VCaP (cell line): ENCODE measurements around the gene LCAT.

ENCODE experiments used
- H3K27ac ChIP-seq: fragments of 450-650 bp; 2 replicates; pipeline ENCODE4 v1.5.1; 2017
- TF ChIP-seq, protein P1 (sequence below): fragments of 450-650 bp; conservative IDR thresholded peaks from 2 replicates; pipeline ENCODE4 v1.5.1; 2017; ENCODE audit warnings: mild to moderate bottlenecking, moderate library complexity

Gene LCAT

DNA sequence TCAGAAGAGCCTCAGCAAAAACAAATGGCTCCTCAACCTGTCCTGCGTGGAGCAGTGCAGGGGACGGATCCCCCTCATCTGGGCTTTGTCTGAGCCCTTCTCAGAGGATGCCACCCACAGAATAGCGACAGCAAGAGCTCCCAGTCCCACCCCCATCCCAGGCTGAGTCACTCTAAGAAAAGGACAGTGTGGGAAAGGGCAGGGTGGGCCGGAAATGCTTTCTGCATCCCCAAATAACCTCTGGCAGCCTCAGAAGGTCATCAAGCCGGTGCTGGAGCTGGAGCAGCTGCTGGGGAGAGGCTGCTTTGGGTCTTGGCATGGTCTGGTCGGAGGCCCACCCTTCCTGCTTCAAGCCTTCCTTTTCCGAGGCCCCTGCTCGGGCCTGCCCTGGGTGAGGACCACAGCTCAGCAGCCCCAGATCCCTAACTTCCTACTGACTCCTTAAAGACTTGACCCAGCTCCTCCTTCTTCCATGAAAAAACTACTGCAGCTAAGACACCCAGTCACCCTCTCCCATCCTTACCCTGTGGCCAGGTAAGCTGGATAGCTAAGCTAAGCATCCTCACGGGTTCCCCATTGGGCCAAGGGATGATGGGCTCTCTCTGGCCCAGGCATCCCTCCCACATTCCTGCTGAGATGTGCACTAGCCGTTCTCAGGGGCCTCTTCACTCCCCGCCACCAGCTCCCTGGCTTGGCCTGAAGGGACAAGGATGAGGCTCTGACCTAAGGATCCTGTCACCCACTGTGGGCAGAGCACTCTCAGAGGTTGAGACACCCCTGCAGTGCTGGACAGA, 15.8 kb upstream of the LCAT start:
- H3K27ac ChIP-seq: no peak overlapping the region
- TF ChIP-seq, protein P1, sequence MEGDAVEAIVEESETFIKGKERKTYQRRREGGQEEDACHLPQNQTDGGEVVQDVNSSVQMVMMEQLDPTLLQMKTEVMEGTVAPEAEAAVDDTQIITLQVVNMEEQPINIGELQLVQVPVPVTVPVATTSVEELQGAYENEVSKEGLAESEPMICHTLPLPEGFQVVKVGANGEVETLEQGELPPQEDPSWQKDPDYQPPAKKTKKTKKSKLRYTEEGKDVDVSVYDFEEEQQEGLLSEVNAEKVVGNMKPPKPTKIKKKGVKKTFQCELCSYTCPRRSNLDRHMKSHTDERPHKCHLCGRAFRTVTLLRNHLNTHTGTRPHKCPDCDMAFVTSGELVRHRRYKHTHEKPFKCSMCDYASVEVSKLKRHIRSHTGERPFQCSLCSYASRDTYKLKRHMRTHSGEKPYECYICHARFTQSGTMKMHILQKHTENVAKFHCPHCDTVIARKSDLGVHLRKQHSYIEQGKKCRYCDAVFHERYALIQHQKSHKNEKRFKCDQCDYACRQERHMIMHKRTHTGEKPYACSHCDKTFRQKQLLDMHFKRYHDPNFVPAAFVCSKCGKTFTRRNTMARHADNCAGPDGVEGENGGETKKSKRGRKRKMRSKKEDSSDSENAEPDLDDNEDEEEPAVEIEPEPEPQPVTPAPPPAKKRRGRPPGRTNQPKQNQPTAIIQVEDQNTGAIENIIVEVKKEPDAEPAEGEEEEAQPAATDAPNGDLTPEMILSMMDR: no peak

DNA sequence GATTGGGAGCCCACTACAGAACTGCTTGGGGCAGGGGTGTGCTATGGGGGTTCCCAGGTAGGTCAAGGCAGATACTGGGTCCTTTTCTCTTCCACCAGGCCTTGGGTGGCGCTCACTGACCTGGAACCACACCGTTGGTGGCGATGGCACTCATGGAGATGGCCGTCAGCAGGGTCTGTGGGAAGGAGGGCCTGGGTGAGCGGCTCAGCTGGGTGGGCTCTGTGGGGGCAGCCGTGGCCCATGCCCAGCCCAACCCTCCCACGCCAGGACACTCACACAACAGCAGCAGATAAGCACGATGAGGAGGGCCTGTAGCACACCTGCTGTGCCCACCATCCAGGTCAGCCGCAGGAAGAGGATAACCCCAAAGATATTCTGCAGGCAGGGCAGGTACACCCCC, 13.7 kb upstream of the LCAT start:
- no peak overlapping the region for H3K27ac ChIP-seq
- TF ChIP-seq, protein P1: no peak

DNA sequence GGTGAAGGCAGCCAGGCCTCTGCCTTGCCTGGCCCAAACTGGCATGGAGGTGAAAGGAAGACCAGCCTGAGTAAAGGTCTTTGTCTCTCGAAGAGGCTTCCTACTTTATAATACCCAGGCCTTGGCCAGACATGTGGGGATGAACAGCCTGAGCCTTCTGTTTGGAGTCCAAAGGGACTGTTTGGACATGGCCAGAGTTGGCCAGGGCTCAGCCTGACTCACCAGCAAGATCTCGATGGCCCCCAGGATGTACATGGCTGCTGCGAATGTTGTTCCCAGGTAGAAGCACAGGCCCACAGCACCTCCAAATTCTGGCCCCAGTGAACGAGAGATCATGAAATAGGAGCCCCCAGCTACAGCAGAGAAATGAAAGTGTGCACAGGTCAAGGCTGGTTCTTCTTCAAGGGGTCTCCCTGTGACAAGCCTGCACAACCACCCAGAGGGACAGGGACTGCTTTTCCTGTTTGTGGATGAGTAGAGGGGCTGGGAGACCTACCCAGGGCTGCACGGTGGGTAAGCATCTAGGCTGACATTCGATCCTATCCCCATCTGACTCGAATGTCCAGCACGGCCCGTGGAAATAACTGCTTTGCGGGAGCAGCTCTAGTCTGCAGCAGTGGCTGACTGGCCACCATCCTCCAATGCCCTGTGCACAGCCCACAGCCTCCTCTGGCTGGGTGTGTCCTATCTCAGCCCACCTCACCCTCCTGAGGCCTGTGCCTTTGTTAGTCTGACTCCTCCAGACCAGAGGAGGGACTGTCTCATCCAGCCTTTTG, 10.7 kb upstream of the LCAT start:
- TF ChIP-seq, protein P1: no peak
- H3K27ac ChIP-seq: no peak overlapping the region

DNA sequence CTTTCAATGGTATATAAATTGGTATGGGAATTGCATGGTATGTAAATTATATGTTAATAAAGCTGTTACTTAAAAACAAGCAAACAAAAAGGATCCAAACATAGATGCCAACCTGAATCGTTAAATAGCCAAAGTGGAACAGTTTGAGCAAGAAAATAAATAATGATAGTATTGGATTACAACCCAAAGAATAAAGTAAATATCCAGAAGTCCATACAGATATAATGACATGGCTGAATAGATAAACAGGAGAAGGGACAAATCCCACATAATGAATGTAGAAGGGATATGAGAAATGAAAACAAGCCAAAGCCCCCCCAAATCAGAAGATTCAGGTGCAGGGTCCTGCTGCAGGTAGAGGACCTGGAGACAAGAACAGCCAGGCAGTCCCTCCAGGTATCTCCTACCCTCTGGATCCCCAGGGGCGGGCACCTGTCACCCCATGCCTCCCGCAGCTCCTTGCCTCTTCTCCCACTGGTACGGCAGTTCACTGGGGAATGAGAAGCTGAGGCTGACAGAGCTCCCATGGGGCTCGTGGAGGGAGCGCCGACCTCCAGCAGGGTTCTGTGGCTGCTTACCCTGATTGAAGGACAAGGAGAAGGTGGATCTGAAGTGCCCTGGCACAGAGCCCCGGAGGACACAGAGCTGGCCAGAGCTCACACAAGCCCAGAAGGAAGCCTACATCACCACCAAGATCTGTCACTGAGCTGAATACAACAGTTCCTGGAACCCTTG, 9.9 kb upstream of the LCAT start:
- TF ChIP-seq, protein P1: no peak
- H3K27ac ChIP-seq: no peak overlapping the region

DNA sequence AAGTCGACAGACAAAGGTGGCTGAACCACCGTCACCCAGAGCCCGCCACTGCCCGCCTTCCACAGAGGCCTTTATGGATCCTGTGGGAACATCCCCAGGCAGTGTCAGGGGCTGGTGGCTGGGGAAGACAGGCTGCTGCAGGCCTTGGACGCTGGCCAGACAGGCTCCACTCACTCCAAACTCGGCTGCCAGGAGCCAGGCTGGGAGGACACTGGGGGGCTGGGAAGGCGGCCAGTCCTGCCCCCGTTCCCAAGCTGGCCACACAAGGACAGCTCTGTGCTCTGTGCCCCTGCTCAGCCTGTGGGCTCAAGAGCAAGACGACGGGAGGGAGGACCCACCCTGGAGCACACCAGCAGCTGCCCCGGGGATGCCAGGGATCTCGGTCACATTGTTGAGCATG, 7.6 kb upstream of the LCAT start:
- TF ChIP-seq, protein P1: no peak
- no peak overlapping the region for H3K27ac ChIP-seq

DNA sequence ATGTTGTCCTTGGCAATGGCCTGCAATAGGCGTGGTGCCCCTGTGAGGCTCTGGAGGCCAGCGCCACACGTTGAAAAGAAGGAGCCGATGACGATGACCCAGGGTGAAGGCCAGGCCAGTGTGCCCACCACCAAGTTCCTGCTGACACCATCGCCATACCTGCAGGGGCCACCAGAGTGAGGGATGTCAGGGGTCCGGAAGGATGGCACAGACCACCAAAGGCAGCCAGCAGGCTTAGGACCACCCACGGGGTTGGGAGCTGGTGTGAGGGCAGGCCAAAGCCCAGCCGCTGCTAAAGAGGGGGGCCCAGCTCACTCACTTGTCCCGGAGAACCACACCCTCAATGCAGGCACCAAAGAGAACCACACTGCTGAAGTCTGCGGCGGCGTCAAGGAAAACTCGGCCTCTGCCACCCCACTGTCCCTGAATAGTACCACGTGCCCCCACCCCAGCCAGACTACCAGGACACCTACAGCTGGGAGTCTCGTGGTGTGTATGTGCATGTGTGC, 6.5 kb upstream of the LCAT start:
- TF ChIP-seq, protein P1: no peak
- no peak overlapping the region for H3K27ac ChIP-seq

DNA sequence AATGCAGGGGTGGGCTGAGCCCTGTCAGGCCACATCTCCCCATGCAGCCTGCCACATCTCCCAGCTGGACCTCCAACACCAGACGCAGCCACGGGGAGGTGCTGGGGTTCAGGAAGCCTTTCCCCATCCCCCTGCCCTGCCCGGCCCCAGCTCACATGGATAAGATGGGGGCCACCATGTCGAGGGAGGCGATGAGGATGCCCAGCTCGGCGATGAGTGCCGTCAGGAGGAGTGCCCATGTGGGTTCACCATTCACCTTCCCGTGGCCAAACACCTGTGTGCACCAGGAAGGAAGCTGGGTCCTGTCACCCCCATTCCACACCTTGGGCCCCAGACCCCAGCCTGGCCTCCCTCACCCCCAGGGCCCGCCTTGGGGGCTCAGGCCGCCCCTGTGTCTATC, 5.7 kb upstream of the LCAT start:
- TF ChIP-seq, protein P1: no peak
- no peak overlapping the region for H3K27ac ChIP-seq
